ENCODE data around the gene RND3. TPM values are rescaled to one million over a fixed set of nuclear protein-coding genes. Genes with fewer than 3 reads are reported as not detected.

Gene RND3
- total RNA-seq, 1 donor from 2014 or later, result not detected

- H3K4me3 Mint-ChIP-seq, result no peak overlapping the region
- no peaks in the 10 kb centered on the region for H3K4me1 Mint-ChIP-seq
- no peaks in the 10 kb centered on the region for H3K36me3 Mint-ChIP-seq (ENCODE audit: low read depth)
- intact Hi-C loops (cut with micrococcal nuclease), result no loop called here
- no peaks in the 10 kb centered on the region for H3K27me3 Mint-ChIP-seq
- H3K27ac Mint-ChIP-seq, result no peak overlapping the region
- DNase-seq, result no peak
- H3K9me3 Mint-ChIP-seq, result no peaks in the 10 kb centered on the region
These were observed 26.2 kb upstream of the RND3 start for GRCh38 chr2:150513647-150514046.

DNA sequence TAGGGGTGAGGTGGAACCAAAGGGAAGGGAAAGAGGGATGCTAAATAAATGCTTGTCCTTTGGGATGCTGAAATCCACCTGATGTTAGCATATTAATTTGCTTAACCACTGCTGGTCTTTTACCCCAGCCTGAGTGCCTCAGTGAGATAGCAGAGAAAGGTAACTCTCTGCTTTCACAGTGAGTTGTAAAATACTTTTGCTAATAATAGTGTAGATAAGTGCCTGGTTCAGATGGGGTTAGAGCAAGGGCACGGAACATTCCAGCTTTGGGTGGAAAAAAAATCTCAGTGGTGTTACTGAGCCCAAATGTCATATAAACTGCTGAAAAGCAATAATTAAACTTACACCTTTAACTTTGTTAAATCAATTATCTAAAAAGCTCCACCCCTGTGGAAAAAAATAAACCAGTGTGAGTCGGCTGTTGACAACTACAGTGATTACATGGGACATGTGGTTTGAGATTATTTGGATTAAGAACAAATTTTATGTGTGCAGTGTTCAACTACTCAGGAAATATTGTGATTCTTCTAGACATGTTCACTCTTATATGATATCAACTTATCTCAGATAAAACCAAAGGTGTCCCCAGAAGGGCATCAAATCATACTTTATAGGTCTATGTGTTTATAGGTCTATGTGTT lies 21.1 kb upstream of the RND3 start:
- H3K27me3 Mint-ChIP-seq, result no peaks in the 10 kb centered on the region
- no peaks in the 10 kb centered on the region for H3K9me3 Mint-ChIP-seq
- no peaks in the 10 kb centered on the region for H3K36me3 Mint-ChIP-seq (ENCODE audit: low read depth)
- no peaks in the 10 kb centered on the region for H3K4me1 Mint-ChIP-seq
- no peak overlapping the region for H3K27ac Mint-ChIP-seq
- no peak overlapping the region for H3K4me3 Mint-ChIP-seq
- no peak for DNase-seq
- intact Hi-C loops (cut with micrococcal nuclease), result no loop called here

DNA sequence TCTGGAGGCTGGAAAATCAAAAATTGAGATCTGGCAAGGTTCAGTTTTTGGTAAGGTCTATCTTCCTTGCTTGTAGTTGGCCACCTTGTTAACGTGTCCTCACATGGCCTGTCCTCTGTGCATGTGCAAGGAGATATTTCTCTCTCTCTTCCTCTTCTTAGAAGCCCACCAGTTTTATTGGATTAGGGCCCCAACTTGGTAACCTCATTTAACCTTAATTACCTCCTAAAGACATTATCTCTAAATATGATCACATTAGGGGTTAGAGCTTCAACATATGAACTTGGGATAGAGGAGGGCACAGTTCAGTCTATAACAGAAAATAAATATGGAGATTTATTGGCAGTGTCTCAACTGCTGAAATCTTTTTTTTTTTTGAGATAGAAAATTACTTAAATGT lies 19.6 kb upstream of the RND3 start:
- DNase-seq, result no peak
- Mint-ChIP-seq H3K27ac (no peak overlapping the region), H3K36me3 (ENCODE audit: low read depth) (no peaks in the 10 kb centered on the region), H3K9me3 (no peaks in the 10 kb centered on the region), H3K4me3 (no peak overlapping the region), H3K4me1 (no peaks in the 10 kb centered on the region), H3K27me3 (no peaks in the 10 kb centered on the region)
- intact Hi-C loops (cut with micrococcal nuclease), result no loop called here

GRCh38 chr2:150505178-150505577 lies 17.7 kb upstream of the RND3 start:
- Mint-ChIP-seq H3K27me3 (no peaks in the 10 kb centered on the region), H3K9me3 (no peaks in the 10 kb centered on the region)
- no peak for DNase-seq

GRCh38 chr2:150495993-150496627 lies 8.6 kb upstream of the RND3 start:
- Mint-ChIP-seq H3K4me1 (no peaks in the 10 kb centered on the region), H3K27me3 (no peaks in the 10 kb centered on the region), H3K9me3 (no peaks in the 10 kb centered on the region), H3K27ac (no peak overlapping the region), H3K4me3 (no peak overlapping the region), H3K36me3 (ENCODE audit: low read depth) (no peaks in the 10 kb centered on the region)
- intact Hi-C loops (cut with micrococcal nuclease), result no loop called here
- no peak for DNase-seq

More at GRCh38 chr2:150505178-150505577, 17.7 kb upstream of the RND3 start:
- H3K4me3 Mint-ChIP-seq, result no peak overlapping the region
- H3K36me3 Mint-ChIP-seq (ENCODE audit: low read depth), result no peaks in the 10 kb centered on the region
- H3K27ac Mint-ChIP-seq, result no peak overlapping the region
- no peaks in the 10 kb centered on the region for H3K4me1 Mint-ChIP-seq
- intact Hi-C loops (cut with micrococcal nuclease), result no loop called here

- H3K27me3 Mint-ChIP-seq, result peaks cover 6% of the 10 kb centered on the region
- H3K36me3 Mint-ChIP-seq (ENCODE audit: low read depth), result no peaks in the 10 kb centered on the region
These were observed 7.5 kb upstream of the RND3 start for GRCh38 chr2:150495001-150495400.

GRCh38 chr2:150494234-150494945 lies 6.9 kb upstream of the RND3 start:
- Mint-ChIP-seq H3K4me3 (no peak overlapping the region), H3K36me3 (ENCODE audit: low read depth) (no peaks in the 10 kb centered on the region), H3K27me3 (peaks cover 9% of the 10 kb centered on the region), H3K27ac (no peak overlapping the region), H3K4me1 (no peaks in the 10 kb centered on the region), H3K9me3 (no peaks in the 10 kb centered on the region)
- intact Hi-C loops (cut with micrococcal nuclease), result no loop called here
- DNase-seq, result no peak

More at GRCh38 chr2:150495001-150495400, 7.5 kb upstream of the RND3 start:
- Mint-ChIP-seq H3K9me3 (no peaks in the 10 kb centered on the region), H3K4me3 (no peak overlapping the region), H3K4me1 (no peaks in the 10 kb centered on the region), H3K27ac (no peak overlapping the region)
- intact Hi-C loops (cut with micrococcal nuclease), result no loop called here
- no peak for DNase-seq

GRCh38 chr2:150491943-150492342 lies 4.5 kb upstream of the RND3 start:
- no peak for DNase-seq
- intact Hi-C loops (cut with micrococcal nuclease), result no loop called here
- H3K27me3 Mint-ChIP-seq, result peaks cover 19% of the 10 kb centered on the region
- peaks cover 3% of the 10 kb centered on the region for H3K4me1 Mint-ChIP-seq
- H3K4me3 Mint-ChIP-seq, result no peak overlapping the region
- H3K27ac Mint-ChIP-seq, result no peak overlapping the region
- H3K36me3 Mint-ChIP-seq (ENCODE audit: low read depth), result no peaks in the 10 kb centered on the region
- no peaks in the 10 kb centered on the region for H3K9me3 Mint-ChIP-seq

GRCh38 chr2:150491430-150491829 lies 4.0 kb upstream of the RND3 start:
- Mint-ChIP-seq H3K36me3 (ENCODE audit: low read depth) (no peaks in the 10 kb centered on the region), H3K27me3 (peaks cover 24% of the 10 kb centered on the region), H3K4me1 (peaks cover 8% of the 10 kb centered on the region), H3K4me3 (no peak overlapping the region), H3K9me3 (no peaks in the 10 kb centered on the region), H3K27ac (no peak overlapping the region)
- DNase-seq, result no peak
- intact Hi-C loops (cut with micrococcal nuclease), result no loop called here

DNA sequence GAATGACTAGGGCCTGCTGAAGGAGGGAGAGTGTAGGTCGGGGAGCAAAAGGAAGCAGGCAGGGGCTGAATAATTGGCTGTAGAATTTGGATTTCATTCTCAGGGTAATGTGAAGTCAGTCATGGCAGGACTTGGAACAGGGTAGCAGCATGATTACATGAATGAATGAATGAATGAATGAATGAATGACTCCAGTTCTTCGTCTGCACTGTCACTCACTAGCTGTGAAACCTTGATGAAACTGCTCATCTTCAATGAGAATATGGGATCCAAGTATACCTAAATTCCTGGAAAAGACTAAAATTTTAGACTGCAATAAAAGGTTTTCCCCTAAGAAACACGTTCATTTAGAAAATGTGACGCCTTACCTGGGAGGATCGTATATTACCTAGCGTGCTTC lies 3.0 kb upstream of the RND3 start:
- Mint-ChIP-seq H3K27ac (no peak overlapping the region), H3K36me3 (ENCODE audit: low read depth) (no peaks in the 10 kb centered on the region), H3K4me3 (no peak overlapping the region), H3K4me1 (peaks cover 11% of the 10 kb centered on the region), H3K9me3 (no peaks in the 10 kb centered on the region), H3K27me3 (peaks cover 33% of the 10 kb centered on the region)
- intact Hi-C loops (cut with micrococcal nuclease), result no loop called here
- DNase-seq, result no peak

- no peak for DNase-seq
- peak overlapping the region; percentile 63 for H3K4me3 Mint-ChIP-seq
- intact Hi-C loops (cut with micrococcal nuclease), result loop anchor here (1.0 kb wide), 1 partner anchor 890 kb away; no protein-coding TSS in a partner anchor
- peaks cover 54% of the 10 kb centered on the region for H3K27me3 Mint-ChIP-seq
- no peak overlapping the region for H3K27ac Mint-ChIP-seq
- no peaks in the 10 kb centered on the region for H3K36me3 Mint-ChIP-seq (ENCODE audit: low read depth)
- H3K4me1 Mint-ChIP-seq, result peaks cover 11% of the 10 kb centered on the region
- no peaks in the 10 kb centered on the region for H3K9me3 Mint-ChIP-seq
These were observed 655 bp downstream of the RND3 start for GRCh38 chr2:150486539-150487484.

- no peaks in the 10 kb centered on the region for H3K36me3 Mint-ChIP-seq (ENCODE audit: low read depth)
- intact Hi-C loops (cut with micrococcal nuclease), result no loop called here
- peak overlapping the region; percentile 63 for H3K4me3 Mint-ChIP-seq
- peaks cover 56% of the 10 kb centered on the region for H3K27me3 Mint-ChIP-seq
- no peak for DNase-seq
- H3K27ac Mint-ChIP-seq, result no peak overlapping the region
- no peaks in the 10 kb centered on the region for H3K9me3 Mint-ChIP-seq
- H3K4me1 Mint-ChIP-seq, result peaks cover 11% of the 10 kb centered on the region
These were observed 1.5 kb downstream of the RND3 start for GRCh38 chr2:150485871-150486538.
